ENCODE data around the gene DAP.

GRCh38 chr5:10673407-10673806 lies 87.6 kb downstream of the DAP start:
- TF ChIP-seq CTCF (IDR thresholded peaks at IDR 0.05; ENCODE audit: borderline replicate concordance, extremely low read depth, low read length, poor library complexity, severe bottlenecking) (no peak), EZH2 (IDR thresholded peaks at IDR 0.05; ENCODE audit: borderline replicate concordance, low read depth, low read length, severe bottlenecking) (no peak)
